SK-N-DZ (cell line): ENCODE measurements around the gene LRRC4B.

Source experiments
- DNase-seq: peaks from one replicate; pipeline ENCODE4 v3.0.0-alpha.2; 2015; ENCODE audit warnings: low spot score

Gene LRRC4B

DNA sequence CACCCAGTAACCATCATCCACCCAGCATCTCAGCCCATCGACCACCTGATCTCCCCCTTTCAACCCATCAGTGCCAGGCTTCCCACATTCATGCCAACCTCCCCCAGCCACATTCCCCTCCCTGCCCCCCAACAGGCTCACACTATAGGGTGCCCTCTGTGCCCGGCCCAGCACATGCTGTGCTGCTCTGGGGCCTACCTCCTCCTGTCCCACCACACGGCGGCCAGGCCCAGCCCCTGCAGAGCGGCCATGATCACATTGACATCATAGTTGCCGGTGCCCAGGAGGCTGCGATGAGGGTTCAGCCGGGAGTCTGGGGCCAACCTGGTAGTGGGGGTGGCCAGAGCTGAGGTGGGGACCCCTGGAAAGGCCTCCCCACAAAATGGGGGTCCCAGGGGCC is 60.9 kb downstream of the LRRC4B start:
- no peak for DNase-seq

DNA sequence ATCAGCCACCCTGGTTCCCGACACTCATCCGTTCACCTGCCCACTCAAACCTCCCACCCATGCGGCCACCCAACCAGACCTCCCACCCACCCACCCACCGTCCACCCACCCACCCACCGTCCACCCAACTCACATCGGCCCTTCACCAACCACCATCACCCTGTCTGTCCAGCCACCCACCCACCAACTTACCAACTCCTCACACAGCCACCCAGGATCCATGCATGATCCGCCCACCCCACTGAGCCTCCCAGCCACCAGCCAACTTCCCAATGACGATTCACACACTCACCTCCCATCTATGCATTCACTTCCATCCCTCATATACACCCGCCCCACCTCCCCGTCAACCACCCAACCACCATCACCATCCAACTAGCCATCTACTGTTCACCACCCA is 61.5 kb downstream of the LRRC4B start:
- no peak for DNase-seq

GRCh38 chr19:50505856-50506611 is 62.2 kb downstream of the LRRC4B start:
- no peak for DNase-seq

DNA sequence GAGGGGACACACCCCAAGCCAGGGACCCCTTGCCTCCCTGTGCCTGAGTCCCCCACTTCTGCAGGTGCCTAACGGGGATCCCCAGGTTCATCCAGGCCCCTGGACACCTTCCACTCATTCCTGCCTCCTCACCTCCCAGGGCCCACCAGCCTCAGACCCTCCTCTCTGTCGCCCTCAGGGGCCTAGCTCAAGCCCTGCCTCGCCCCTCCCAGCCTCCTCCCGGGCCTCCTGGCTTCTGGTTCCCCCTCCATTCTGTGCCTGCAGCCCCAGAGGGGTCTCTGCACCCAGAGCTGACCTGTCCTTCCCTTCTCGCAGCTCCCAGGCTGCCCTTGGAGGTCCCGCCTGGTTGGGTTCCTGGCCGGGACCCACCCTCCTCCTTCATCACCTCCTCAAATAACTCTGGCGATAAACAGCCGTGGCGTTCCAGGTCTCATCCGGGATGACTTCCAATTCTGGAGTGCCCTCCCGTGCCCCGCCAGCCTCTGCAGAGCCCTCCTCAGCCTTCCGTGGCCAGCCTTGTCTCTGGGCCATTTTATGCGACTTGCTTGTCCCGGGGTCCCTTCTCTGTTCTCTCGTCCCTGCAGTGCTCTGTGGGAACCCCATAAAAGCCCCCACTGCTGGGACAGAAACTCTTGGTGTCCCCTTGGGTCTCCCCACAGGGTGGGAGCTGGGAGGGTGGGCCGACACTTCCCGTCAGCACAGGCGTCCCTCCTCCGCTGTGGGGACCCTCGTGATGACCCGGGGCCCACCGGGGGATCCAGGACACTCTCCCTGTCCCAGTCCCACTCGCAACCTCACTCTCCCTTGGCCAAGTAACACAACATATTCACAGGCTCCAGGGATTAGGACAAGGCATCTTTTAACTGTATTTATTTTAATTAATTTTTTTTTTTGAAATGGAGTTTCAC is 66.4 kb downstream of the LRRC4B start:
- no peak for DNase-seq

GRCh38 chr19:50501186-50501567 is 67.1 kb downstream of the LRRC4B start:
- no peak for DNase-seq

- DNase-seq: no peak
These were observed 67.5 kb downstream of the LRRC4B start for GRCh38 chr19:50500753-50501151.

DNA sequence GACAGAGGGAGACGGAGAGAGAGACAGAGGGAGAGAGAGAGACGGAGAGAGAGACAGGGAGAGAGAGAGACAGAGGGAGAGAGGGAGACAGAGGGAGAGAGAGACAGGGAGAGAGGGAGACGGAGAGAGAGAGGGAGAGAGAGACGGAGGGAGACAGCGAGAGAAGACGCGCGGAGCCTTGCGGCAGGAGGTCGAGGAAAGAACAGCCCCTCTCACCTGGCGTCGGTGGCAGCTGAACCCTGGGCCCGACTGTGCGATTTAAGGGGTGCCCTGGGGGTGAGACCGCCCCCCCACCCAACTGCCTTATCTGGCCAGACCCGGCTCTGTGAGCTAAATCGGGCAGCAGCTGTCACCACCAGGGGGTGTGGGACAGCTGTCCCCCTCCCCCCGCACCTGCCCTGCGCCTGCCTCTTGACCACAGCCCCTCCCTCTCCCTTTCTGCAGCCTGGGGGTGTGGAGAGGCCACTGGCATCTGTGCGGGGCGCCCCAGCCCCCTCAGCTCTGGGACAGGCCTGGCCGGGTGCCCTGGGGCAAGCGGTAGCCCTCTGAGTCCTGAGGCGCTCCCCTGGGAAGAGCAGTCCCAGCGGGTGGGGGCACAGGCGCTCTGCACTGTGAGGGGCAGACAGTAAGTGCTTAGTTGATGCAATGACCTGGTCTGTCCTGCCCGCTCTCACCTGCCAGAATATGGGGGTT is 68.0 kb downstream of the LRRC4B start:
- no peak for DNase-seq

- no peak for DNase-seq
These were observed 69.8 kb downstream of the LRRC4B start for GRCh38 chr19:50498219-50499056.

GRCh38 chr19:50497022-50497405 is 71.2 kb downstream of the LRRC4B start:
- no peak for DNase-seq

DNA sequence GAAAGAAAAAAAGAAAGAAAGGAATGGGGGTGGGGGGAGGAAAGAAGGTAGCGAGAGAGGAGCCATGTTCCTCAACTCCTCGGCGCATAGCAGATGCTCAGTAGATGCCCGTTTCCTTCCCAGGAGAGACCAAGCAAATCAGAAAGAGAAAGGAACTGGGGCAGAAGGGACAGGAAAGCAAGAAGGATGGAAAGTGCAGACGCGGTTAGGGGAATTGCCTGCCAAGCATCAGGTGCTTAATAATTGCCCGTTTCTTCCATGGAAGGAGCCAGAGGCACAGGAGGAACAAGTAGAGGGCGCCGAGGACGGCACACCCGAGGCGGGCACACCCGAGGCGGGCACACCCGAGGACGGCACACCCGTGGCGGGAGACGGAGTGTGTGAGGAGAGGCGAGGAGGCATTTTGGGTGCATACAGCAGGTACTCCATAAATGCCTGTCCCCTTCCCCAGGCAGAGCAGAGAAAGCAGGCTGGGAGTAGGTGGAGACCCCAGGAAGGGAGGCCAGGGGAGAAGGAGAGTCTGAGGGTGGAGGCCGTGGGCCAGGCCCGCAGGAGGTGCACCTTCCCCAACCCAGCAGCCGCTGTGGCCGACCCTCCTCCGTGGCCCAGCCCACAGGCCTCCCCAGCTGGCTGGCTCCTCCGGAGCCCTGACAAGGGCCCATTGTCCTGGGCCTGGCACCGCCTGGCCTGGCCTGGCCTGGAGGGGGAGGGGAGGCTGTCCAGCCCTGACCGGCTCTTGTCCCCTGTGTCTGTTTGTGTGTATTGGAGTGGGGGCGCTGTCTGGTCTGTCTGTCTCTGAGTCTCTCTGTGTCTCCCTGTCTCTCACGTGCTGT is 71.8 kb downstream of the LRRC4B start:
- DNase-seq: no peak

DNA sequence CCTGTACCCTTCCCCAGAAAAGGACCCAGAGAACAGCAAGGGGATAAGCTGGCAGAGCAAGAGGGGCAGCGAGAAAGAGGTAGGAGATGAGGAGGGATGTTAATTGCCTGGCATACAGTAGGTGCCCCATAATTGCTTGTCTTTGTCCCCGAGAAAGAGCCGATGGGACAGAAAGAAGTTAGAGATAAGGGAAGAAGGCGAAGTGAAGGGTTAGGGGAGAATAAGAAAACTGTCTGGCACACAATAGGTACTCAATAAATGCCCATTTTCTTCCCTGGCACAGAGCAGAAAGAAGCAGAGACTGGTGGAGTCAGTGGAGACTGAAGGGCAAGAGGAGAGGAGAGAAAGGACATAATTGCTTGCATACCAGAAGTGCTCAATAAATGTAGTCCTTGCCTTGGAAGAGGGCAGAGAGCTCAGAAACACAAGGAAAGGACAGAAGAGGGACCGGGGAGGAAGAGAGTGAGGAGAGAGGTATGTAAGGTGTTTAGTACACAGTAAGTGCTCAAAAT is 73.2 kb downstream of the LRRC4B start:
- no peak for DNase-seq

GRCh38 chr19:50494186-50495019 is 73.8 kb downstream of the LRRC4B start:
- no peak for DNase-seq

GRCh38 chr19:50493171-50493570 is 75.1 kb downstream of the LRRC4B start:
- DNase-seq: no peak

GRCh38 chr19:50492303-50493052 is 75.8 kb downstream of the LRRC4B start:
- DNase-seq: no peak

GRCh38 chr19:50490991-50491472 is 77.2 kb downstream of the LRRC4B start:
- no peak for DNase-seq

- DNase-seq: no peak
These were observed 77.8 kb downstream of the LRRC4B start for GRCh38 chr19:50490411-50490811.

GRCh38 chr19:50489461-50490011 is 78.7 kb downstream of the LRRC4B start:
- peak; percentile 34 for DNase-seq
